GM12801 (cell line): ENCODE results near the gene B4GALT5.

Source experiments
- TF ChIP-seq, protein P1 (sequence below): IDR thresholded peaks from one replicate; pipeline ENCODE4 v1.5.1; 2011; ENCODE audit warnings: control low read depth; ENCODE audit not compliant: insufficient read length; ENCODE audit errors: extremely low read depth

B4GALT5 gene

DNA sequence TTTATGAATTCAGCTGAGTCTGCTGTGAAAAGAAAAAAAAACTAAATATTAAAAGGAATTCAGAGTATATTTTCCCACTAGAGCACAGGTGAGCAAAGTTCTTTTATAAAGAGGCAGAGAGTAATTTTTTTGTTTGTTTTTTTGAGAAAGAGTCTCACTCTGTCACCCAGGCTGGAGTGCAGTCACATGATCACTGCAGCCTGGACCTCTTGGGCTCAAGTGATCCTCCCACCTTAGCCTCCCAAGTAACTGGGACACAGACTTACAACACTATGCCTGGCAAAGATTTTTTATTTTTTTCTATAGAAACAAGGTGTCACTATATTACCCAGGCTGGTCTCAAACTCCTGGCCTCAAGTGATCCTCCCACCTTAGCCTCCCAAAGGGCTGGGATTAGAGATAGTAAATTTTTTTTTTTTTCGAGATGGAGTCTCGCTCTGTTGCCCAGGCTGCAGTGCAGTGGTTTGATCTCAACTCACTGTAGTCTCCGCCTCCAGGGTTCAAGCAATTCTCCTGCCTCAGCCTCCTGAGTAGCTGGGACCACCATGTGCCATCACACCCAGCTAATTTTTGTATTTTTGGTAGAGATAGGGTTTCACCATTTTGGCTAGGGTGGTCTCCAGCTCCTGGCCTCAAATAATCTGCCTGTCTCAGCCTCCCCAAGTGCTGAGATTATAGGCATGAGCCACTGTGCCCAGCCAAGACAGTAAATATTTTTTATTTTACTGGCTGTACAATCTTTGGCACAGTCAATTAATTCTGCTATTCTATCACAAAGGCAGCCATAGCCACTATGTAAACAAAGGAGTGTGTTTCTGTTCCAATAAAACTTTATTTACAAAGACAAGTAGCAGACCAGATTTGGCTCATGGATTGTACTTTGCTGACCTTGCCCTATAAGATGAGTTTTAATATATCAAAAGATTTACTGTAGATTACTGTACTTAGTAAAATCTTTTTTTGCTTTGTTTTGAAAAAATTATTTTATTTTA lies 14.5 kb upstream of the B4GALT5 start:
- TF ChIP-seq, protein P1, sequence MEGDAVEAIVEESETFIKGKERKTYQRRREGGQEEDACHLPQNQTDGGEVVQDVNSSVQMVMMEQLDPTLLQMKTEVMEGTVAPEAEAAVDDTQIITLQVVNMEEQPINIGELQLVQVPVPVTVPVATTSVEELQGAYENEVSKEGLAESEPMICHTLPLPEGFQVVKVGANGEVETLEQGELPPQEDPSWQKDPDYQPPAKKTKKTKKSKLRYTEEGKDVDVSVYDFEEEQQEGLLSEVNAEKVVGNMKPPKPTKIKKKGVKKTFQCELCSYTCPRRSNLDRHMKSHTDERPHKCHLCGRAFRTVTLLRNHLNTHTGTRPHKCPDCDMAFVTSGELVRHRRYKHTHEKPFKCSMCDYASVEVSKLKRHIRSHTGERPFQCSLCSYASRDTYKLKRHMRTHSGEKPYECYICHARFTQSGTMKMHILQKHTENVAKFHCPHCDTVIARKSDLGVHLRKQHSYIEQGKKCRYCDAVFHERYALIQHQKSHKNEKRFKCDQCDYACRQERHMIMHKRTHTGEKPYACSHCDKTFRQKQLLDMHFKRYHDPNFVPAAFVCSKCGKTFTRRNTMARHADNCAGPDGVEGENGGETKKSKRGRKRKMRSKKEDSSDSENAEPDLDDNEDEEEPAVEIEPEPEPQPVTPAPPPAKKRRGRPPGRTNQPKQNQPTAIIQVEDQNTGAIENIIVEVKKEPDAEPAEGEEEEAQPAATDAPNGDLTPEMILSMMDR = no peak

DNA sequence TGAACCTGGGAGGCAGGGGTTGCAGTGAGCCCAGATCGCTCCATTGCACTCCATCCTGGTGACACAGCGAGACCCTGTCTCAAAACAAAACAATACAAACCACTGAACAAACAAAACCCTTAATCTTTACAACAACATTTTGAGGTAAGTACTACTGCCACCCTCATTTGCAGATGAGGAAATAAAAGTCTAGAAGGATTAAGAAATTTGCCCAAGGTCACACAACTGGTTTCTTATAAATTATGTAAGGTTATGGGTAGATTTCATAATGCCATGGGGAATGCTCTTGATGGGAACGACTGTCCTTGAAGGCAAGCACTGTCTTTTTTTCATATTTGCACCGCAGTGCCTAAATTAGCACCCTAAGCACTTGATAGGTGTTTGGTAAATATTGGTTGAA lies 13.8 kb upstream of the B4GALT5 start:
- TF ChIP-seq, protein P1 = no peak

DNA sequence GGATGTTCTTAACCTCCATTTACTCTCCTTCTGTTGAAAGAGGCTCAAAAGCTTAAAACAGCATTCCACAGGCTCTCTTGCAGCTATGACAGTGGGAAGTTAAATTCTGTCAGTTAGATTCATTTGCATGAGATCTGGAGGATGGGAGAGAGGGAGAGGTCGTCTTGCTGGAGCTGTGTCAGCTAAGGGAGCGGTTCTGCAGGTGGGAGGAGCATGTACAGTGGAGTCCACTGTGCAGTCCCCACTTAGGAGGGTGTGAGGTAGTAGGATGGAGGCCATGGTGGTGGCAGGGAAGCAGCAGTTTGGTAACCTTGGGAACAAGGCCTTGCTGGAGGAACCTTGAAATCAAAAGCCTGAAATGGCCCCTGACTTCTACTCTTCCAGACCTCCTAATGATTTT lies 12.0 kb upstream of the B4GALT5 start:
- TF ChIP-seq, protein P1 = no peak

DNA sequence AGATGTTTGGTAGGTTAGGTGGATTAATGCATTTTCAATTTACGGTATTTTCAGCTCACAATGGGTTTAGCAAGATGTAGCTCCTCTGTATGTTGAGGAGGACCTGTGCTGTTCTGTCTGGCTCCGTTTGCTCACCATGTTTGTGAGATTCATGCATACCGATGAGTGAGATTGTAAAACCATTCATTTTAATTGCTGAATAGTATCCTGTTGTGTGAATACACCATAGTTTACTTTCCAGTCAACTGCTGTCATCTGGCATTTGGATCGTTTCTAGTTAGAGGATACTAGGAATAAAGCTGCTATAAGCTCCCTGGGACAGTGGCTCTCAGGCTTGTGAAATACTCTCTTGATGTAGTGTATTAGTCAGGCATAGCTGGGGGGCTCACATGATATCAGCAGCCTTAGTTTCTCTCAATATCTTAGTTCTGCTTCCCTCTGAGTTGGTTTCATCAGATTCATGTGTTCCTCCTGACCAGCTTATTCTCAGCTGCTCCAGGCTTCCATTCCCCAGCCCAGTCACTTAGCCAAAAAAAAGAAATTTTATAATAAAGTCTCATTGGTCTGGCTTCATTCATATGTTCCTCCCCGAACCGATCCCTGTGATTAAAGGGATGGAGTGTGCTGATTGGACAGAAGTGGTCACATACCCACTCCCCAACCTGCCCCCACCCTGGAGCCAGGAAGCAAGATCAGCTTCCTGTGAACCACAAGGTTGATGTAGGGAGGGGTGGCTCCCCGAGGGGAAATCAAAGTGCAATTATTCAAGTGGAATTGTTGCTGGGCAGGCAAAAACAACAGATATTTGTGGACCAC lies 10.9 kb upstream of the B4GALT5 start:
- TF ChIP-seq, protein P1 = no peak

DNA sequence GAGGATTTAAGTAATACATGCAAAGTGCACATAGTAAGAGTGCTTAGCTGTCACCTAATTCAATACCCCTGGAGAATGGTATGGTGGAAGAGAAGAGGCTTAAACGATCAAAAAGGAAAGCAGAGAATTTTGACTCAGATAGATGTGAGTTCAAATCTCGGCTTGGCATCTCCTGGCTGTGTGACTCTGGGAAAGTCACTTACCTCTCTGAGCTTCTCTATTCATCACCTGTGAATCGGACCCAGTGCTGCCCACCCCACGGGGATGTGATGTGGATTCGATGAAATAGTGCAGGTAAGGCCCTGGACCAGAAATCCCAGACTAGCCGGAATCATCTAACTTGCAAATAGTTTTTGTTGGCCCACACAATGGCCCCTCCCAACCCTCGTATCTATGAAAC lies 1.8 kb upstream of the B4GALT5 start:
- TF ChIP-seq, protein P1 = no peak

DNA sequence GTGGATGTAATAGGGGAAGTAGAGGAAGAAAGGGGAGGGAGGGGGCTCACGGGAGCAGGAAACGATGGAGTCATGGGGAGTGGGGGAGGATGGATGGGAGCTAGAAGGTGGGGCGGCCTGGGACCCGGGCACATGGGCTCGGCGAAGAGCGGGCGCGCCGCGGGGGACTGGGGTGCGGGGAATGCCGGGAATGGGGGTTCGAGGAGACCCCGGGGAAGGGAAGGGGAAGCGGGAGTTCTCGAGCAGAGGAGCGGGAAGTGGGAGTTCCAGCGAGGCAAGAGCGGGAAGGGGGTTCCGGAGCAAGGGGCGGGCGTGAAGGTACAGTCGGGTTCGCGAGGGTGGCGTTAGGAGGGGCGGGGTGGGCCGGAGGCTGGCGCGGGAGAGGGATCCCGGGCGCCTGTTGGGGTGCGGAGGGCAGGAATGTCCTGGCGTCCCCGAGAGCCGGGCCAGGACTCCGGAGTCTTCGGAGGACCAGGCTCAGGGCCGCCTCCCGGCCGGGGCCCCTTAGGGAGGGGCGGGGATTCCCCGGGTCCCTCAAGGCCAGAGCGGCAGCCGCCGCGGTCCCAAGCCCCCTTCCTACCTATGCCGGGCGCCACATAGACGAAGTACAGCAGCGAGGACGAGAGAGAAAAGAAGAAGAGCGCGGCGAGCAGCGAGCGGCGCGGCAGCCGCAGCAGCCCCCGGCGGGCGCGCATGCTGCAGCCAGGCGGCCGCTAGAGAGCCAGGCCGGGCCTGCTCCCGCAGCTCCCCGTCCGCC lies 504 bp downstream of the B4GALT5 start:
- TF ChIP-seq, protein P1 = no peak

DNA sequence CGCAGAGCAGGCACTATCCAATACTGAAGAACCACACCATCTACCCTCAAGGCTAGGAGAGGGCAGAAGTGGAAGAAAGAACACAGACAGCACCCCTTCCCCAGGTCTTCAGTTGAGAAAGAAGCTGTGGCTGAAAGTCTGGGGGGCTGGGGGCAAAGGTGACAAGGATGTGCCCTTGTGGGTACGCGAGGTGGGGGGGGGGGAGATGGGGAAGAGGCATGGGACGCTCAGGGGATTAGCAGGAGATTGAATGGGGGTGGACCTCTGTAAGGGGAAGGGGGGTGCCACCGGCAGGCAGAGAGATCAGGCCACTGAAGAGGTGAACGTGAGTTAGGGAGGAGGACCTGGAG lies 1.1 kb downstream of the B4GALT5 start:
- TF ChIP-seq, protein P1 = no peak
